Hepatocyte (in vitro differentiated cells): ENCODE measurements around the gene FIZ1. TPM values are rescaled to one million over a fixed set of nuclear protein-coding genes. Genes with fewer than 3 reads are reported as not detected.

Source experiments
- DNase-seq: peaks from one replicate; pipeline ENCODE4 v3.0.0-alpha.2; 2016; ENCODE audit warnings: low spot score
- H2AFZ ChIP-seq: fragments of 200-600 bp; sonication (generic); 2 replicates; pipeline ENCODE4 v1.6.0; 2016; ENCODE audit warnings: antibody characterized with exemption, mild to moderate bottlenecking
- H3K27ac ChIP-seq: fragments of 200-600 bp; sonication (generic); 2 replicates; pipeline ENCODE4 v1.5.1; 2016; ENCODE audit warnings: mild to moderate bottlenecking
- H3K27me3 ChIP-seq: fragments of 200-600 bp; sonication (generic); 2 replicates; pipeline ENCODE4 v1.6.1; 2016
- H3K36me3 ChIP-seq: fragments of 200-600 bp; sonication (generic); replicated peaks from 2 replicates; pipeline ENCODE4 v1.5.1; 2016; ENCODE audit warnings: low read depth; ENCODE audit not compliant: insufficient read depth
- H3K4me1 ChIP-seq: fragments of 200-600 bp; sonication (generic); 2 replicates; pipeline ENCODE4 v1.5.1; 2016; ENCODE audit warnings: mild to moderate bottlenecking, moderate library complexity; ENCODE audit not compliant: insufficient read depth
- H3K4me2 ChIP-seq: fragments of 200-600 bp; sonication (generic); 2 replicates; pipeline ENCODE4 v1.6.0; 2016
- H3K4me3 ChIP-seq: fragments of 200-600 bp; sonication (generic); 2 replicates; pipeline ENCODE4 v1.5.1; 2016; ENCODE audit warnings: mild to moderate bottlenecking
- H3K79me2 ChIP-seq: fragments of 200-600 bp; sonication (generic); 2 replicates; pipeline ENCODE4 v1.6.0; 2017; ENCODE audit warnings: mild to moderate bottlenecking
- H3K9me2 ChIP-seq: fragments of 200-600 bp; sonication (generic); replicated peaks from 2 replicates; pipeline ENCODE4 v1.6.0; 2017; ENCODE audit warnings: mild to moderate bottlenecking; ENCODE audit not compliant: insufficient read depth
- H3K9me3 ChIP-seq: fragments of 200-600 bp; sonication (generic); 2 replicates; pipeline ENCODE4 v1.5.1; 2016; ENCODE audit warnings: low read depth, mild to moderate bottlenecking
- H4K20me1 ChIP-seq: fragments of 200-600 bp; sonication (generic); 2 replicates; pipeline ENCODE4 v1.6.0; 2016; ENCODE audit warnings: mild to moderate bottlenecking; ENCODE audit not compliant: insufficient read depth, poor library complexity, severe bottlenecking
- EZH2 ChIP-seq: fragments of 200-600 bp; sonication (generic); IDR thresholded peaks from 2 replicates; pipeline ENCODE4 v1.6.1; 2016; ENCODE audit warnings: antibody characterized with exemption, mild to moderate bottlenecking, borderline replicate concordance
- EZH2phosphoT487 ChIP-seq: fragments of 200-600 bp; sonication (generic); IDR thresholded peaks from one replicate; pipeline ENCODE4 v1.6.1; 2018; ENCODE audit warnings: antibody characterized with exemption, mild to moderate bottlenecking, low read depth, moderate library complexity; ENCODE audit not compliant: unreplicated experiment, severe bottlenecking
- WGBS: methylation state at CpG from one replicate; pipeline ENCODE4 v1.1.6; 2016; ENCODE audit warnings: low lambda C conversion rate; ENCODE audit errors: missing lambda C conversion rate; 5-methylcytosine and 5-hydroxymethylcytosine counted together
- polyA plus RNA-seq: library from polyadenylated mRNA; unstranded; fragments of >200 nt; fragmentation: Nextera tagmentation; extraction: Ambion mirVana; gene quantifications from 2 replicates; pipeline ENCODE4 v1.2.1, GENCODE V29; 2016
- total RNA-seq: library from RNA; depleted of rRNA; stranded (reverse); fragments of >200 nt; gene quantifications from 2 replicates; pipeline ENCODE4 v1.2.3, GENCODE V29; 2014
- TF ChIP-seq, protein P1 (sequence below): fragments of 200-600 bp; sonication (generic); IDR thresholded peaks from 2 replicates; pipeline ENCODE4 v1.5.1; 2016; ENCODE audit warnings: antibody characterized with exemption, mild to moderate bottlenecking; ENCODE audit not compliant: poor library complexity

The FIZ1 gene
- total and polyA plus RNA-seq, 2 experiments from 2014 or later: 3.8 to 16.4 TPM

GRCh38 chr19:55592391-55593090 lies 6.8 kb downstream of the FIZ1 start:
- Histone ChIP-seq H3K79me2 (no peaks in the 10 kb centered on the region), H3K27ac (no peak overlapping the region), H3K4me1 (no peaks in the 10 kb centered on the region), H3K4me2 (no peak overlapping the region), H3K9me3 (no peaks in the 10 kb centered on the region), H2AFZ (no peak overlapping the region), H3K27me3 (no peaks in the 10 kb centered on the region), H3K4me3 (no peak overlapping the region), H4K20me1 (no peaks in the 10 kb centered on the region), H3K36me3 (no peaks in the 10 kb centered on the region), H3K9me2 (no peaks in the 10 kb centered on the region)
- DNase-seq: no peak
- WGBS: 97% methylated on average over 23 of the region's 73 CpGs
- TF ChIP-seq EZH2phosphoT487 (no peak), EZH2 (no peak)
- TF ChIP-seq, protein P1, sequence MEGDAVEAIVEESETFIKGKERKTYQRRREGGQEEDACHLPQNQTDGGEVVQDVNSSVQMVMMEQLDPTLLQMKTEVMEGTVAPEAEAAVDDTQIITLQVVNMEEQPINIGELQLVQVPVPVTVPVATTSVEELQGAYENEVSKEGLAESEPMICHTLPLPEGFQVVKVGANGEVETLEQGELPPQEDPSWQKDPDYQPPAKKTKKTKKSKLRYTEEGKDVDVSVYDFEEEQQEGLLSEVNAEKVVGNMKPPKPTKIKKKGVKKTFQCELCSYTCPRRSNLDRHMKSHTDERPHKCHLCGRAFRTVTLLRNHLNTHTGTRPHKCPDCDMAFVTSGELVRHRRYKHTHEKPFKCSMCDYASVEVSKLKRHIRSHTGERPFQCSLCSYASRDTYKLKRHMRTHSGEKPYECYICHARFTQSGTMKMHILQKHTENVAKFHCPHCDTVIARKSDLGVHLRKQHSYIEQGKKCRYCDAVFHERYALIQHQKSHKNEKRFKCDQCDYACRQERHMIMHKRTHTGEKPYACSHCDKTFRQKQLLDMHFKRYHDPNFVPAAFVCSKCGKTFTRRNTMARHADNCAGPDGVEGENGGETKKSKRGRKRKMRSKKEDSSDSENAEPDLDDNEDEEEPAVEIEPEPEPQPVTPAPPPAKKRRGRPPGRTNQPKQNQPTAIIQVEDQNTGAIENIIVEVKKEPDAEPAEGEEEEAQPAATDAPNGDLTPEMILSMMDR: no peak

DNA sequence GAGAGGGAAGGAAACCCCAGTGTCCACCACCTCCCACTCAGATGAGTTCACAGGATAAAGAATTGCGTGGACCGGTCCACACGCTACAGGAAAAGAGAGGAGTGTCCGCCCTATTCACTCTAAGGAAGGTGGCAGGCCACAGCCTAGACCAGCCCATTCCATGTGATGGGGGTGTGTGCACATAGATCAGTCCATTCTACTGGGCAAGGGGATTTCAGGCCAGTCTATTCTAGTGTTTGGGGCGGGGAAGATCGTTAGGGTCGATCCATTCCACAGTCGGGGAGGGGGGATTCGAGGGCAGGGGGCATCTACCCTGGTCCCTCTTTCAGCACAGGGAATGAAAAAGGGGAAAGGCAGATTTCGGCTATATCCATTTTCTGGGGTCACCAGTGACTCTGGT lies 7.8 kb downstream of the FIZ1 start:
- H3K4me2 ChIP-seq: no peak overlapping the region
- no peaks in the 10 kb centered on the region for H3K9me3 ChIP-seq
- no peak overlapping the region for H3K27ac ChIP-seq
- no peak for DNase-seq
- H3K27me3 ChIP-seq: no peaks in the 10 kb centered on the region
- H2AFZ ChIP-seq: no peak overlapping the region
- no peaks in the 10 kb centered on the region for H3K36me3 ChIP-seq
- peaks cover 3% of the 10 kb centered on the region for H3K4me1 ChIP-seq
- H3K4me3 ChIP-seq: no peak overlapping the region
- 96% methylated on average over 10 of the region's 10 CpGs for WGBS
- no peaks in the 10 kb centered on the region for H3K79me2 ChIP-seq
- TF ChIP-seq EZH2phosphoT487 (no peak), EZH2 (no peak)
- TF ChIP-seq, protein P1: no peak
- no peaks in the 10 kb centered on the region for H3K9me2 ChIP-seq
- H4K20me1 ChIP-seq: no peaks in the 10 kb centered on the region

- no peaks in the 10 kb centered on the region for H4K20me1 ChIP-seq
- no peak overlapping the region for H3K4me3 ChIP-seq
- peaks cover 7% of the 10 kb centered on the region for H3K4me1 ChIP-seq
- no peak for DNase-seq
- H3K9me3 ChIP-seq: no peaks in the 10 kb centered on the region
- H2AFZ ChIP-seq: no peak overlapping the region
- WGBS: 83% methylated on average over 10 of the region's 10 CpGs
- no peaks in the 10 kb centered on the region for H3K79me2 ChIP-seq
- H3K27ac ChIP-seq: no peak overlapping the region
- no peak for TF ChIP-seq EZH2
- TF ChIP-seq EZH2phosphoT487: no peak
- TF ChIP-seq, protein P1: no peak
- H3K4me2 ChIP-seq: no peak overlapping the region
- no peaks in the 10 kb centered on the region for H3K9me2 ChIP-seq
- no peaks in the 10 kb centered on the region for H3K27me3 ChIP-seq
- H3K36me3 ChIP-seq: no peaks in the 10 kb centered on the region
These were observed 8.7 kb downstream of the FIZ1 start for GRCh38 chr19:55590617-55591016.
